HL-60 (cell line): ENCODE measurements around the gene ANKFN1.

Experiments used
- DNase-seq, 2 experiments: peaks; one replicate each; pipeline ENCODE4 v3.0.0-alpha.2; 2010 to 2020; ENCODE audit warnings: low read depth in 1 of 2, low spot score in 1 of 2
- H3K27ac ChIP-seq: fragments of 250-450 bp; sonication (Bioruptor Pico); replicated peaks from 2 replicates; pipeline ENCODE4 v1.5.1; 2020; ENCODE audit warnings: mild to moderate bottlenecking, moderate library complexity
- H3K27me3 ChIP-seq: fragments of 250-450 bp; sonication (Bioruptor Pico); 2 replicates; pipeline ENCODE4 v1.5.1; 2021; ENCODE audit warnings: mild to moderate bottlenecking, moderate library complexity; ENCODE audit not compliant: insufficient read depth, poor library complexity, severe bottlenecking
- H3K4me3 ChIP-seq: replicated peaks from 2 replicates; pipeline ENCODE4 v1.5.1; 2011; ENCODE audit warnings: mild to moderate bottlenecking, control low read depth, low read length; ENCODE audit not compliant: insufficient read depth
- CTCF ChIP-seq: IDR thresholded peaks from one replicate; pipeline ENCODE4 v1.5.1; 2011; ENCODE audit warnings: low read length, control low read depth, inconsistent platforms; ENCODE audit not compliant: insufficient read depth
- GABPA ChIP-seq: IDR thresholded peaks from 2 replicates; pipeline ENCODE4 v1.6.1; 2012; ENCODE audit warnings: low read depth
- POLR2AphosphoS5 ChIP-seq: IDR thresholded peaks from 2 replicates; pipeline ENCODE4 v1.6.1; 2012; ENCODE audit warnings: low read depth
- REST ChIP-seq: IDR thresholded peaks from 2 replicates; pipeline ENCODE4 v1.6.1; 2012; ENCODE audit warnings: low read depth; ENCODE audit not compliant: insufficient replicate concordance
- SPI1 ChIP-seq: IDR thresholded peaks from 2 replicates; pipeline ENCODE4 v1.6.1; 2012; ENCODE audit warnings: low read depth, mild to moderate bottlenecking, borderline replicate concordance

Gene ANKFN1

GRCh38 chr17:56114469-56114868 is 38.8 kb upstream of the ANKFN1 start:
- H3K27me3 ChIP-seq: no peaks in the 10 kb centered on the region
- H3K27ac ChIP-seq: no peak overlapping the region
- H3K4me3 ChIP-seq: no peak overlapping the region
- no peak for TF ChIP-seq CTCF
- TF ChIP-seq GABPA: no peak
- no peak for TF ChIP-seq REST
- TF ChIP-seq SPI1: no peak
- TF ChIP-seq POLR2AphosphoS5: no peak
- DNase-seq: no peak

- no peak overlapping the region for H3K27ac ChIP-seq
- no peaks in the 10 kb centered on the region for H3K27me3 ChIP-seq
- no peak overlapping the region for H3K4me3 ChIP-seq
- DNase-seq: no peak
- TF ChIP-seq REST (no peak), CTCF (no peak), GABPA (no peak), POLR2AphosphoS5 (no peak), SPI1 (no peak)
Measured at GRCh38 chr17:56119191-56119590, 34.1 kb upstream of the ANKFN1 start.

GRCh38 chr17:56119936-56120335 is 33.3 kb upstream of the ANKFN1 start:
- TF ChIP-seq POLR2AphosphoS5 (no peak), SPI1 (no peak), REST (no peak), GABPA (no peak), CTCF (no peak)
- H3K27me3 ChIP-seq: no peaks in the 10 kb centered on the region
- no peak overlapping the region for H3K4me3 ChIP-seq
- no peak overlapping the region for H3K27ac ChIP-seq
- DNase-seq: no peak
